OCI-LY3 (cell line): ENCODE data around the gene TFCP2L1.
"Not testable (repeated sequence)": the region's sequence is repeated elsewhere in the genome, so short reads cannot be mapped to it uniquely, and the experiment has no call there.

Experiments used
- H2AFZ ChIP-seq: fragments of 200-600, 300-600 bp; shearing (Covaris generic); 2 replicates; pipeline ENCODE4 v1.6.0; 2014; ENCODE audit warnings: antibody characterized with exemption, low read depth, low read length
- H3K27ac ChIP-seq: fragments of 200-600, 300-600 bp; sonication (generic); 2 replicates; pipeline ENCODE4 v1.5.1; 2014; ENCODE audit warnings: mild to moderate bottlenecking, low read length, moderate library complexity, mixed read lengths
- H3K27me3 ChIP-seq: fragments of 200-600, 300-600 bp; sonication (generic); 2 replicates; pipeline ENCODE4 v1.6.1; 2014; ENCODE audit warnings: low read depth, low read length, mixed read lengths
- H3K36me3 ChIP-seq: fragments of 200-600, 300-600 bp; sonication (generic); replicated peaks from 2 replicates; pipeline ENCODE3; 2014; ENCODE audit warnings: low read depth, low read length, mixed read lengths
- H3K4me1 ChIP-seq: fragments of 300-600, 200-600 bp; sonication (generic); 2 replicates; pipeline ENCODE4 v1.6.1; 2014; ENCODE audit warnings: low read length, mixed read lengths
- H3K4me2 ChIP-seq: fragments of 200-600, 300-600 bp; sonication (generic); 2 replicates; pipeline ENCODE4 v1.6.1; 2014; ENCODE audit warnings: low read length, mixed read lengths
- H3K4me3 ChIP-seq: fragments of 300-600, 200-600 bp; sonication (generic); 2 replicates; pipeline ENCODE4 v1.5.1; 2014; ENCODE audit warnings: antibody characterized with exemption, mild to moderate bottlenecking, low read length, moderate library complexity
- H3K79me2 ChIP-seq: fragments of 300-600, 200-600 bp; shearing (Covaris generic); 2 replicates; pipeline ENCODE4 v1.6.1; 2014; ENCODE audit warnings: mild to moderate bottlenecking, low read length, mixed read lengths
- H3K9ac ChIP-seq: fragments of 300-600, 200-600 bp; shearing (Covaris generic); 2 replicates; pipeline ENCODE4 v1.6.0; 2014; ENCODE audit warnings: mild to moderate bottlenecking, low read length, moderate library complexity
- H3K9me3 ChIP-seq: fragments of 200-600, 300-600 bp; shearing (Covaris generic); 2 replicates; pipeline ENCODE4 v1.6.1; 2014; ENCODE audit warnings: low read length, mixed read lengths; ENCODE audit not compliant: insufficient read depth
- H4K20me1 ChIP-seq: fragments of 200-600, 300-600 bp; sonication (generic); 2 replicates; pipeline ENCODE4 v1.6.1; 2016; ENCODE audit warnings: low read length, mixed read lengths; ENCODE audit not compliant: insufficient read depth
- CTCF ChIP-seq: fragments of 200-600, 300-600 bp; sonication (generic); IDR thresholded peaks from 2 replicates; pipeline ENCODE4 v1.5.1; 2014; ENCODE audit warnings: antibody characterized with exemption, low read length, low read depth
- EZH2phosphoT487 ChIP-seq: fragments of 200-600 bp; shearing (Covaris generic); IDR thresholded peaks from 2 replicates; pipeline ENCODE4 v1.6.1; 2018; ENCODE audit warnings: antibody characterized with exemption, mixed run types, low read depth

Gene TFCP2L1

GRCh38 chr2:121298476-121298875 lies 13.5 kb upstream of the TFCP2L1 start:
- Histone ChIP-seq H3K4me1 (no peaks in the 10 kb centered on the region), H3K9ac (no peak overlapping the region)

GRCh38 chr2:121297866-121298265 lies 12.9 kb upstream of the TFCP2L1 start:
- not testable (repeated sequence) for H3K36me3 ChIP-seq, H3K9me3 ChIP-seq, H4K20me1 ChIP-seq, H3K4me2 ChIP-seq, H3K4me1 ChIP-seq, H3K27ac ChIP-seq, H3K79me2 ChIP-seq, H3K4me3 ChIP-seq, H3K9ac ChIP-seq, H2AFZ ChIP-seq, H3K27me3 ChIP-seq

More at GRCh38 chr2:121298476-121298875, 13.5 kb upstream of the TFCP2L1 start:
- no peaks in the 10 kb centered on the region for H3K27me3 ChIP-seq
- no peaks in the 10 kb centered on the region for H3K79me2 ChIP-seq
- H3K27ac ChIP-seq: no peak overlapping the region
- H4K20me1 ChIP-seq: no peaks in the 10 kb centered on the region
- no peak overlapping the region for H2AFZ ChIP-seq
- H3K4me2 ChIP-seq: no peak overlapping the region
- H3K36me3 ChIP-seq: no peaks in the 10 kb centered on the region
- TF ChIP-seq CTCF: no peak
- no peak for TF ChIP-seq EZH2phosphoT487
- no peak overlapping the region for H3K4me3 ChIP-seq
- no peaks in the 10 kb centered on the region for H3K9me3 ChIP-seq

DNA sequence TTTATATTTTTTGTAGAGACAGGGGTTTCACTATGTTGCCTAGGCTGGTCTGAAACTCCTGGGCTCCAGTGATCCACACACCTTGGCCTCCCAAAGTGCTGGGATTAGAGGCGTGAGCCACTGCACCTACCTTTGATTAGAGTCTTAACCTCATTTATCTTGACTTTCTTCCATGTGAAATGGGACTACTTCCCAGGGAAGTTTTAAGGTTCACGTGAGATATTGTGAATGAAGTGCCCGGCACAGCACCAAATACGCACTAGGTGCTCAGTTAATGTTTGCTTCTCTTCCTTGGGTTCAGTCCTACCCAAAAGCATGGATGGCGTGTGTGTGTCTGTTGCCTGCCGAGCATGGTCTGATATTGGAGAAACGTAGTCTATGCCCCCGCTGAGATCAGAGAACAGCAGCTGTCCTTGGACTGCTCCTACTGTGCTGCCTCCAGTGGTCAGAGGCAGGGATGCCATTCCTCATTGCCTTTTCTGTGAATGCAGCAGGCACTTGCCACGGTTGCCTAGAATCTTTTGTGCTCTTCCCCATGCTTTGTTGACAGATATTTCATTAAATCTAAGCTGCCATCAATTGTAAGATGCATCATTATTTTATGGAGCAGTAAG lies 12.3 kb upstream of the TFCP2L1 start:
- Histone ChIP-seq H3K4me2 (no peak overlapping the region), H3K27me3 (no peaks in the 10 kb centered on the region), H3K4me1 (no peaks in the 10 kb centered on the region), H3K9me3 (no peaks in the 10 kb centered on the region), H2AFZ (no peak overlapping the region), H4K20me1 (no peaks in the 10 kb centered on the region), H3K4me3 (no peak overlapping the region), H3K27ac (no peak overlapping the region), H3K9ac (no peak overlapping the region), H3K36me3 (no peaks in the 10 kb centered on the region), H3K79me2 (no peaks in the 10 kb centered on the region)
- TF ChIP-seq CTCF: peak; percentile 55
- no peak for TF ChIP-seq EZH2phosphoT487

DNA sequence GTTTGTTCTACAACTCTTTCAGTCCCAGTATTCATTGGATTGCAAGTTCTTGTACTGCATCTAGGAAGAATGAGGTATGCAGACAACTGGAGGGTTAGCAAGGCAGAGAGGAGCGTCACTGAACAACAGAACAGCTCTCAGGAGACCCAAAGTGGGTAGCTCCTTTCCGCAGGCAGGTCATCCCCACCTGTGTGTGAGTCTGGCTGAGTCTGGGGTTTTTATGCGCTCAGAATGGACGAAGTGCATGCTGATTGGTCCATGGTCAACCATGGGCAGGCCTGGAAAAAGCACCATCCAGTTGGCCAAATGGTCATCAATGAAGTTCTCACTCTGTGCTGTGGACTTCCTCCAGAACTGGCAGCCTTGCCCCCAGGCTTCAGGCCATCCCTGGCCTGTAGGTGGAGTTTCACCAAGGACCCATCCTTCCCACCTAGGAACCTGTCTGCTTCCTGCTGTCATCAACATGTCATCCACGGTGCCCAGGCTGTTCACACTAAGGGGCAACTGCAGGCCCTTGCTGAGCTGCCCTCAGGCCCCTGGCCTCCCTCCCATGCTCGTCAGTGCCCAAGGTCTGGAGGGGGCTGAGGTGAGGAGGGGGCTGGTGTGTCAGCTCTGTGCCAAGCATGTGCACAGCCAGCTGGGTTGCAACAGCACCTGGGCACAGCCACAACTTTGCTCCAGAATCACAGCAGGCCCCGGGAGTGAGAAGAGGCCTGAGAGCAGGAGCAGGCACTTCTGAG lies 11.1 kb upstream of the TFCP2L1 start:
- Histone ChIP-seq H3K4me2 (no peak overlapping the region), H3K4me1 (no peaks in the 10 kb centered on the region), H3K27me3 (no peaks in the 10 kb centered on the region), H2AFZ (no peak overlapping the region), H3K79me2 (no peaks in the 10 kb centered on the region), H3K4me3 (no peak overlapping the region), H3K27ac (no peak overlapping the region), H4K20me1 (no peaks in the 10 kb centered on the region), H3K36me3 (no peaks in the 10 kb centered on the region), H3K9me3 (no peaks in the 10 kb centered on the region), H3K9ac (no peak overlapping the region)
- TF ChIP-seq CTCF: no peak
- no peak for TF ChIP-seq EZH2phosphoT487
